Pancreas (tissue), 10 donors: ENCODE measurements around the gene PHF2. TPM values are rescaled to one million over a fixed set of nuclear protein-coding genes. Genes with fewer than 3 reads are reported as not detected.
A peak's percentile ranks its signal among the peaks of the same experiment; 100 is the strongest.

Experiments used
- ATAC-seq, 4 donors: fragments of 200-7000 bp; cut with Tn5 transposase; one replicate each; pipeline versions ENCODE4 v1.8.0 to v1.9.1; 2020; ENCODE audit warnings: mild to moderate bottlenecking in 4 of 4, moderate library complexity in 4 of 4
- DNase-seq, 6 donors: peaks; one replicate each; pipeline ENCODE4 v3.0.0-alpha.2; 2020
- FAIRE-seq: peaks from 2 replicates; lab custom pipeline; 2012; peaks lifted over from hg19 to GRCh38; lab: Jason Lieb, UNC
- H3K27ac ChIP-seq, 4 donors: fragments of 200-600 bp; sonication (generic); 1 replicate in 3 of 4; 2 replicates in 1 of 4; pipeline versions ENCODE4 v1.5.0 to v1.8.0; 2020
- H3K27me3 ChIP-seq, 4 donors: fragments of 200-600 bp; one replicate each; pipeline ENCODE4 v1.8.0; 2021
- H3K36me3 ChIP-seq, 3 donors: fragments of 200-600 bp; sonication (generic) in 1 of 3; one replicate each; pipeline versions ENCODE4 v1.5.0 to v1.8.0; 2020 to 2021
- H3K4me1 ChIP-seq, 3 donors: fragments of 200-600 bp; one replicate each; pipeline ENCODE4 v1.8.0; 2021
- H3K4me3 ChIP-seq, 4 donors: fragments of 200-600 bp; sonication (generic) in 2 of 4; one replicate each; pipeline versions ENCODE4 v1.5.0 to v1.8.0; 2020 to 2021
- H3K9me3 ChIP-seq, 4 donors: fragments of 200-600 bp; one replicate each; pipeline ENCODE4 v1.8.0; 2021
- CTCF ChIP-seq, 4 donors: fragments of 200-600 bp; sonication (generic) in 3 of 4; IDR thresholded peaks; one replicate each; pipeline versions ENCODE4 v1.5.0 to v1.8.0; 2021; ENCODE audit warnings: antibody characterized with exemption in 4 of 4
- WGBS, 2 donors: extraction: QIAGEN DNeasy Blood & Tissue Kit; methylation state at CpG; one replicate each; pipeline ENCODE4 v1.1.7; 2013; 5-methylcytosine and 5-hydroxymethylcytosine counted together
- intact Hi-C, 3 donors: fragments of 100-400 bp; cut with DNase I; formaldehyde crosslinking; loops; one replicate each; pipeline versions ENCODE4 v1.11.1 to v1.14.2; 2022
- polyA plus RNA-seq, 2 donors: library from polyadenylated mRNA; stranded (reverse); fragments of 200-250 nt; gene quantifications; one replicate each; pipeline ENCODE4 v1.2.3, GENCODE V29; 2013
- total RNA-seq, 6 donors: library from RNA; stranded (reverse); fragmentation: NEBNext Ultra II Directional in 4 of 6; extraction: Animal tissue kit (Norgen Biotek cat#: 25700) in 4 of 6; gene quantifications; one replicate each; pipeline versions ENCODE4 v1.2.1 to v1.2.4, GENCODE V29; 2021 to 2023
- donor health status: healthy with polysubstance abuse.
- donor health status: DM: no; HTN: no; CAD: no; lungs with moderate emphysema.
- donor health status: DM: no; HTN: no; CAD: no.
- donor health status: control.
- donor health status: control.
- donor health status: Bipolar disorder and iron deficiency.
- donor health status: DM: yes; HTN: yes; CAD: no.
- donor health status: DM: no; HTN: no; CAD: no.
- donor health status: DM: no; HTN: no; CAD: no.
- donor health status: DM: yes; HTN: yes; CAD: no.

Gene PHF2
- total and polyA plus RNA-seq, 8 donors, result 10.8 to 24.8 (median 12.7) TPM

GRCh38 chr9:93711002-93711401 lies 134.6 kb downstream of the PHF2 start:
- FAIRE-seq, result no peak
- no peak for TF ChIP-seq CTCF (IDR thresholded peaks at IDR 0.05)
- intact Hi-C loops, result no loop called here
- H3K4me1 ChIP-seq, result no peaks in the 10 kb centered on the region
- H3K27ac ChIP-seq, result no peak overlapping the region
- no peak for ATAC-seq
- H3K4me3 ChIP-seq, result no peak overlapping the region
- no peaks in the 10 kb centered on the region for H3K9me3 ChIP-seq
- no peaks in the 10 kb centered on the region for H3K27me3 ChIP-seq
- no peak for DNase-seq
- no peaks in the 10 kb centered on the region for H3K36me3 ChIP-seq
- 80 to 84% methylated on average over 2 of the region's 2 CpGs for WGBS, 2 donors

- Histone ChIP-seq H3K36me3 (no peaks in the 10 kb centered on the region), H3K27ac (no peak overlapping the region), H3K4me3 (no peak overlapping the region), H3K9me3 (no peaks in the 10 kb centered on the region), H3K4me1 (no peaks in the 10 kb centered on the region), H3K27me3 (no peaks in the 10 kb centered on the region)
- WGBS, 2 donors, result 65 to 74% methylated on average over 9 of the region's 9 CpGs
- TF ChIP-seq CTCF (IDR thresholded peaks at IDR 0.05), result no peak
- ATAC-seq, result no peak
- DNase-seq, result peak in 1 of 6 donors; percentile 7
- intact Hi-C loops, result no loop called here
- FAIRE-seq, result no peak
Measured at GRCh38 chr9:93712896-93713295, 136.5 kb downstream of the PHF2 start.

GRCh38 chr9:93713716-93714115 lies 137.3 kb downstream of the PHF2 start:
- FAIRE-seq (no peak), ATAC-seq (no peak), DNase-seq (no peak)
- Histone ChIP-seq H3K36me3 (no peaks in the 10 kb centered on the region), H3K4me1 (no peaks in the 10 kb centered on the region), H3K4me3 (no peak overlapping the region), H3K27me3 (no peaks in the 10 kb centered on the region), H3K27ac (no peak overlapping the region), H3K9me3 (no peaks in the 10 kb centered on the region)
- intact Hi-C loops, result no loop called here
- WGBS, 2 donors, result 77 to 88% methylated on average over 4 of the region's 4 CpGs
- TF ChIP-seq CTCF (IDR thresholded peaks at IDR 0.05), result no peak

- no peaks in the 10 kb centered on the region for H3K36me3 ChIP-seq
- H3K4me1 ChIP-seq, result no peaks in the 10 kb centered on the region
- TF ChIP-seq CTCF (IDR thresholded peaks at IDR 0.05), result no peak
- no peak overlapping the region for H3K4me3 ChIP-seq
- 68 to 86% methylated on average over 13 of the region's 13 CpGs for WGBS, 2 donors
- H3K27me3 ChIP-seq, result no peaks in the 10 kb centered on the region
- H3K9me3 ChIP-seq, result no peaks in the 10 kb centered on the region
- ATAC-seq (no peak), FAIRE-seq (no peak), DNase-seq (peak in 1 of 6 donors; percentile 32)
- H3K27ac ChIP-seq, result no peak overlapping the region
- intact Hi-C loops, result no loop called here
Measured at GRCh38 chr9:93721417-93721965, 145.1 kb downstream of the PHF2 start.

GRCh38 chr9:93724852-93725251 lies 148.5 kb downstream of the PHF2 start:
- no peak for FAIRE-seq
- Histone ChIP-seq H3K27ac (no peak overlapping the region), H3K4me1 (no peaks in the 10 kb centered on the region), H3K36me3 (no peaks in the 10 kb centered on the region), H3K27me3 (no peaks in the 10 kb centered on the region), H3K4me3 (no peak overlapping the region), H3K9me3 (no peaks in the 10 kb centered on the region)
- no peak for TF ChIP-seq CTCF (IDR thresholded peaks at IDR 0.05)
- WGBS, 2 donors, result 60 to 69% methylated on average over 4 of the region's 4 CpGs
- DNase-seq, result no peak
- ATAC-seq, result no peak
- intact Hi-C loops, result no loop called here
